ENCODE results near the gene IFI6. TPM values are rescaled to one million over a fixed set of nuclear protein-coding genes. Genes with fewer than 3 reads are reported as not detected.
A peak's percentile ranks its signal among the peaks of the same experiment; 100 is the strongest.

IFI6 gene
- total RNA-seq, 2 donors from 2014 or later: 96.9 to 188 TPM

GRCh38 chr1:27638805-27639204 is 33.2 kb downstream of the IFI6 start:
- ATAC-seq (ENCODE audit: insufficient number of reproducible peaks, low FRiP score, low read depth) (no peak), DNase-seq (ENCODE audit: low spot score) (no peak)
- H3K36me3 ChIP-seq: no peaks in the 10 kb centered on the region
- peaks cover 4% of the 10 kb centered on the region for H3K27me3 ChIP-seq (replicated peaks; ENCODE audit: insufficient read depth)
- TF ChIP-seq CTCF (IDR thresholded peaks at IDR 0.05): no peak
- H3K9me3 ChIP-seq: no peaks in the 10 kb centered on the region
- no peak overlapping the region for H3K4me3 ChIP-seq
- H3K4me1 ChIP-seq (ENCODE audit: control insufficient read depth in 1 of 2, low read depth in 2 of 2): peaks cover 0 to 10% of the 10 kb centered on the region in 2 donors
- H3K27ac ChIP-seq: no peak overlapping the region

- DNase-seq (ENCODE audit: low spot score) (no peak), ATAC-seq (ENCODE audit: insufficient number of reproducible peaks, low FRiP score, low read depth) (no peak)
- no peak overlapping the region for H3K4me3 ChIP-seq
- no peaks in the 10 kb centered on the region for H3K9me3 ChIP-seq
- no peaks in the 10 kb centered on the region for H3K36me3 ChIP-seq
- H3K27me3 ChIP-seq (replicated peaks; ENCODE audit: insufficient read depth): peaks cover 8% of the 10 kb centered on the region
- H3K4me1 ChIP-seq (ENCODE audit: control insufficient read depth in 1 of 2, low read depth in 2 of 2): peaks cover 0 to 14% of the 10 kb centered on the region in 2 donors
- no peak for TF ChIP-seq CTCF (IDR thresholded peaks at IDR 0.05)
- H3K27ac ChIP-seq: no peak overlapping the region
Measured at GRCh38 chr1:27638047-27638734, 33.8 kb downstream of the IFI6 start.

GRCh38 chr1:27635396-27636142 is 36.4 kb downstream of the IFI6 start:
- peaks cover 0 to 21% of the 10 kb centered on the region in 2 donors for H3K4me1 ChIP-seq (ENCODE audit: control insufficient read depth in 1 of 2, low read depth in 2 of 2)
- no peak overlapping the region for H3K27ac ChIP-seq
- peak overlapping the region; percentile 71 for H3K4me3 ChIP-seq
- TF ChIP-seq CTCF (IDR thresholded peaks at IDR 0.05): no peak
- no peaks in the 10 kb centered on the region for H3K9me3 ChIP-seq
- H3K27me3 ChIP-seq (replicated peaks; ENCODE audit: insufficient read depth): peaks cover 8% of the 10 kb centered on the region
- H3K36me3 ChIP-seq: no peaks in the 10 kb centered on the region
- DNase-seq (ENCODE audit: low spot score) (no peak), ATAC-seq (ENCODE audit: insufficient number of reproducible peaks, low FRiP score, low read depth) (no peak)

- Histone ChIP-seq H3K36me3 (no peaks in the 10 kb centered on the region), H3K4me3 (peak within 1 kb of the TSS; percentile 71), H3K27ac (peak within 1 kb of the TSS; percentile 22 to 28), H3K4me1 (ENCODE audit: control insufficient read depth in 1 of 2, low read depth in 2 of 2) (peaks cover 2 to 27% of the 10 kb centered on the region in 2 donors), H3K27me3 (replicated peaks; ENCODE audit: insufficient read depth) (peaks cover 8% of the 10 kb centered on the region), H3K9me3 (no peaks in the 10 kb centered on the region)
- ATAC-seq (ENCODE audit: insufficient number of reproducible peaks, low FRiP score, low read depth) (no peak), DNase-seq (ENCODE audit: low spot score) (no peak)
- no peak for TF ChIP-seq CTCF (IDR thresholded peaks at IDR 0.05)
Measured at GRCh38 chr1:27634985-27635367, 37.0 kb downstream of the IFI6 start, which contains the start of gene FGR. FGR (minus strand) TSS chr1:27635185; CDS start chr1:27623916, 11,269 bp downstream.

- no peak for TF ChIP-seq CTCF (IDR thresholded peaks at IDR 0.05)
- Histone ChIP-seq H3K4me3 (peak overlapping the region; percentile 71), H3K9me3 (no peaks in the 10 kb centered on the region), H3K27me3 (replicated peaks; ENCODE audit: insufficient read depth) (peaks cover 8% of the 10 kb centered on the region), H3K36me3 (no peaks in the 10 kb centered on the region), H3K4me1 (ENCODE audit: control insufficient read depth in 1 of 2, low read depth in 2 of 2) (peaks cover 2 to 27% of the 10 kb centered on the region in 2 donors), H3K27ac (peak overlapping the region; percentile 22 to 28)
- no peak for DNase-seq (ENCODE audit: low spot score)
- peak; percentile 25 for ATAC-seq (ENCODE audit: insufficient number of reproducible peaks, low FRiP score, low read depth)
Measured at GRCh38 chr1:27634177-27634984, 37.6 kb downstream of the IFI6 start.

All from thoracic aorta (tissue), 2 donors.